Loucy (cell line): ENCODE results near the gene RC3H2.

Source experiments
- H2AFZ ChIP-seq: fragments of 200-600 bp; sonication (generic); 2 replicates; pipeline ENCODE4 v1.6.0; 2016; ENCODE audit warnings: antibody characterized with exemption, mild to moderate bottlenecking, low read length, moderate library complexity
- H3F3A ChIP-seq: fragments of 200-600 bp; 2 replicates; pipeline ENCODE4 v1.6.0; 2016; ENCODE audit warnings: antibody characterized with exemption, low read depth, mild to moderate bottlenecking
- H3K27me3 ChIP-seq: fragments of 200-600 bp; sonication (generic); 2 replicates; pipeline ENCODE4 v1.6.1; 2014; ENCODE audit warnings: low read length, mild to moderate bottlenecking; ENCODE audit not compliant: insufficient read depth, poor library complexity, severe bottlenecking
- H3K36me3 ChIP-seq: fragments of 200-600 bp; sonication (generic); 2 replicates; pipeline ENCODE4 v1.6.1; 2016; ENCODE audit warnings: low read length; ENCODE audit not compliant: insufficient read depth
- H3K4me1 ChIP-seq: fragments of 200-600 bp; sonication (generic); 2 replicates; pipeline ENCODE4 v1.5.1; 2014; ENCODE audit warnings: low read length, mild to moderate bottlenecking; ENCODE audit not compliant: insufficient read depth, poor library complexity, severe bottlenecking
- H3K4me2 ChIP-seq: fragments of 200-600 bp; sonication (generic); 2 replicates; pipeline ENCODE4 v1.6.0; 2014; ENCODE audit warnings: antibody characterized with exemption, low read length, low read depth, mild to moderate bottlenecking; ENCODE audit not compliant: poor library complexity, severe bottlenecking
- H3K4me3 ChIP-seq: fragments of 200-600 bp; sonication (generic); 2 replicates; pipeline ENCODE4 v1.5.1; 2014; ENCODE audit warnings: low read length, mild to moderate bottlenecking, mixed read lengths; ENCODE audit not compliant: poor library complexity, severe bottlenecking
- H3K79me2 ChIP-seq: fragments of 200-600 bp; sonication (generic); 2 replicates; pipeline ENCODE4 v1.6.1; 2014; ENCODE audit warnings: low read length; ENCODE audit not compliant: insufficient read depth
- H3K9ac ChIP-seq: fragments of 200-600 bp; sonication (generic); 2 replicates; pipeline ENCODE4 v1.6.0; 2014; ENCODE audit warnings: mild to moderate bottlenecking, low read depth, low read length, moderate library complexity; ENCODE audit not compliant: poor library complexity, severe bottlenecking
- H3K9me2 ChIP-seq: fragments of 200-600 bp; sonication (generic); replicated peaks from 2 replicates; pipeline ENCODE4 v1.6.1; 2016; ENCODE audit warnings: low read depth, low read length, mixed read lengths
- H3K9me3 ChIP-seq: fragments of 200-600 bp; sonication (generic); 2 replicates; pipeline ENCODE4 v1.6.1; 2014; ENCODE audit warnings: mild to moderate bottlenecking, antibody characterized with exemption, low read length, low read depth; ENCODE audit not compliant: insufficient read depth
- H4K20me1 ChIP-seq: fragments of 200-600 bp; sonication (generic); 2 replicates; pipeline ENCODE4 v1.6.0; 2014; ENCODE audit warnings: antibody characterized with exemption, low read length, mild to moderate bottlenecking; ENCODE audit not compliant: insufficient read depth, poor library complexity, severe bottlenecking
- EZH2phosphoT487 ChIP-seq: fragments of 200-600 bp; IDR thresholded peaks from 2 replicates; pipeline ENCODE4 v1.6.1; 2018; ENCODE audit warnings: antibody characterized with exemption, mild to moderate bottlenecking, moderate library complexity, borderline replicate concordance
- TF ChIP-seq, protein P1 (sequence below): fragments of 200-600 bp; sonication (generic); conservative IDR thresholded peaks from 2 replicates; pipeline ENCODE4 v1.5.1; 2014; ENCODE audit warnings: mild to moderate bottlenecking, antibody characterized with exemption, low read length

The RC3H2 gene, protein sequence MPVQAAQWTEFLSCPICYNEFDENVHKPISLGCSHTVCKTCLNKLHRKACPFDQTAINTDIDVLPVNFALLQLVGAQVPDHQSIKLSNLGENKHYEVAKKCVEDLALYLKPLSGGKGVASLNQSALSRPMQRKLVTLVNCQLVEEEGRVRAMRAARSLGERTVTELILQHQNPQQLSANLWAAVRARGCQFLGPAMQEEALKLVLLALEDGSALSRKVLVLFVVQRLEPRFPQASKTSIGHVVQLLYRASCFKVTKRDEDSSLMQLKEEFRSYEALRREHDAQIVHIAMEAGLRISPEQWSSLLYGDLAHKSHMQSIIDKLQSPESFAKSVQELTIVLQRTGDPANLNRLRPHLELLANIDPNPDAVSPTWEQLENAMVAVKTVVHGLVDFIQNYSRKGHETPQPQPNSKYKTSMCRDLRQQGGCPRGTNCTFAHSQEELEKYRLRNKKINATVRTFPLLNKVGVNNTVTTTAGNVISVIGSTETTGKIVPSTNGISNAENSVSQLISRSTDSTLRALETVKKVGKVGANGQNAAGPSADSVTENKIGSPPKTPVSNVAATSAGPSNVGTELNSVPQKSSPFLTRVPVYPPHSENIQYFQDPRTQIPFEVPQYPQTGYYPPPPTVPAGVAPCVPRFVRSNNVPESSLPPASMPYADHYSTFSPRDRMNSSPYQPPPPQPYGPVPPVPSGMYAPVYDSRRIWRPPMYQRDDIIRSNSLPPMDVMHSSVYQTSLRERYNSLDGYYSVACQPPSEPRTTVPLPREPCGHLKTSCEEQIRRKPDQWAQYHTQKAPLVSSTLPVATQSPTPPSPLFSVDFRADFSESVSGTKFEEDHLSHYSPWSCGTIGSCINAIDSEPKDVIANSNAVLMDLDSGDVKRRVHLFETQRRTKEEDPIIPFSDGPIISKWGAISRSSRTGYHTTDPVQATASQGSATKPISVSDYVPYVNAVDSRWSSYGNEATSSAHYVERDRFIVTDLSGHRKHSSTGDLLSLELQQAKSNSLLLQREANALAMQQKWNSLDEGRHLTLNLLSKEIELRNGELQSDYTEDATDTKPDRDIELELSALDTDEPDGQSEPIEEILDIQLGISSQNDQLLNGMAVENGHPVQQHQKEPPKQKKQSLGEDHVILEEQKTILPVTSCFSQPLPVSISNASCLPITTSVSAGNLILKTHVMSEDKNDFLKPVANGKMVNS

DNA sequence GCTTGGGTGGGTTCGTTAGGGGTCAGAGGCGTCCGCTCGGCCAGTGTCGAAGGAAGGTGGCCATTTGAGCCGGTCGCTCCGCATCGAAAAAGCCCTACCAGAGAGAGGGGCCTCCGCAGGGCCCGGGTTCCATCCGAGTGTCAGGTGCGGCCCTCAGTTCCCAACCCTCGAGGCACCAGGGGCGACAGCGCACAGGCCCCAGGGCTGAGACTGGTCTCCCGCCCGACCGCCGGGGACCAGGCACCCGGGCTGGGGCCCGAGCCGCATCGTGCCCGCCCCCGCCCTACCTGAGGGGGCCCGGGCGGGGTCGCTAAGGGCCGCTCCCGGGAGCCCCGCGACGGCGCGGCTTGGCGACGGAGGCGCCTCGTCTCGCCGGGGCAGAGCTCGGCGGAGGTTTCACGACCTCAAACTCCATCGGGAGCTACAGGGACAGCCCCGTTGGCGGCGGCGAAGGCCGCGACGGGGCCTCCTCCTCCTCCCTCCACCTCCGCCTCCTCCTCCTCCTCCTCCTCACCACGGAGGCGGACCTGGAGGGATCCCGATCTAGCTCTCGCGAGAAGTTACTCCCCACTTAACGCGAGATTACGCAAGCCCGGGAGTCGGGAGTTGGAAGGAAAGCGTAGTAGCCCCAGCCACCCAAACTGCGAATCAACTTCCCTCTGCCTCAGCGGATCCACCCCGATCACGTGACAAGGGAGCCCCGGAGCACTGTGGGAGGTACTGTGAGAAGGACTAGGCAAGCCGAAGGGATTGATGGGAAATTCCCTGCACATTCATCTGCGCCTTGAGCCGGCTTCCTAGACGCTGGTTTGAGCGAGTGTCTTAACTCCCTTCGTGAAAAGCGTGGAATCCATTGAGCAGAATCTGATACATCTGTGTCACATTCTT, at the start of gene RC3H2:
TSS of gene RC3H2 (minus strand) at position 537 of the 888 bp plus-strand sequence. CDS start 7,850 bp downstream, outside the sequence.
- Histone ChIP-seq H2AFZ (peak within 1 kb of the TSS; percentile 90), H3K4me3 (peak within 1 kb of the TSS; percentile 85), H3K27me3 (no peaks in the 10 kb centered on the region), H3K4me2 (peak within 1 kb of the TSS; percentile 83), H3K9ac (peak within 1 kb of the TSS; percentile 93), H4K20me1 (peaks cover 39% of the 10 kb centered on the region), H3K79me2 (peaks cover 53% of the 10 kb centered on the region), H3K36me3 (no peaks in the 10 kb centered on the region), H3K9me3 (no peaks in the 10 kb centered on the region), H3F3A (no peaks in the 10 kb centered on the region), H3K9me2 (no peaks in the 10 kb centered on the region), H3K4me1 (peaks cover 32% of the 10 kb centered on the region)
- TF ChIP-seq, protein P1, sequence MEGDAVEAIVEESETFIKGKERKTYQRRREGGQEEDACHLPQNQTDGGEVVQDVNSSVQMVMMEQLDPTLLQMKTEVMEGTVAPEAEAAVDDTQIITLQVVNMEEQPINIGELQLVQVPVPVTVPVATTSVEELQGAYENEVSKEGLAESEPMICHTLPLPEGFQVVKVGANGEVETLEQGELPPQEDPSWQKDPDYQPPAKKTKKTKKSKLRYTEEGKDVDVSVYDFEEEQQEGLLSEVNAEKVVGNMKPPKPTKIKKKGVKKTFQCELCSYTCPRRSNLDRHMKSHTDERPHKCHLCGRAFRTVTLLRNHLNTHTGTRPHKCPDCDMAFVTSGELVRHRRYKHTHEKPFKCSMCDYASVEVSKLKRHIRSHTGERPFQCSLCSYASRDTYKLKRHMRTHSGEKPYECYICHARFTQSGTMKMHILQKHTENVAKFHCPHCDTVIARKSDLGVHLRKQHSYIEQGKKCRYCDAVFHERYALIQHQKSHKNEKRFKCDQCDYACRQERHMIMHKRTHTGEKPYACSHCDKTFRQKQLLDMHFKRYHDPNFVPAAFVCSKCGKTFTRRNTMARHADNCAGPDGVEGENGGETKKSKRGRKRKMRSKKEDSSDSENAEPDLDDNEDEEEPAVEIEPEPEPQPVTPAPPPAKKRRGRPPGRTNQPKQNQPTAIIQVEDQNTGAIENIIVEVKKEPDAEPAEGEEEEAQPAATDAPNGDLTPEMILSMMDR: no peak
- no peak for TF ChIP-seq EZH2phosphoT487

DNA sequence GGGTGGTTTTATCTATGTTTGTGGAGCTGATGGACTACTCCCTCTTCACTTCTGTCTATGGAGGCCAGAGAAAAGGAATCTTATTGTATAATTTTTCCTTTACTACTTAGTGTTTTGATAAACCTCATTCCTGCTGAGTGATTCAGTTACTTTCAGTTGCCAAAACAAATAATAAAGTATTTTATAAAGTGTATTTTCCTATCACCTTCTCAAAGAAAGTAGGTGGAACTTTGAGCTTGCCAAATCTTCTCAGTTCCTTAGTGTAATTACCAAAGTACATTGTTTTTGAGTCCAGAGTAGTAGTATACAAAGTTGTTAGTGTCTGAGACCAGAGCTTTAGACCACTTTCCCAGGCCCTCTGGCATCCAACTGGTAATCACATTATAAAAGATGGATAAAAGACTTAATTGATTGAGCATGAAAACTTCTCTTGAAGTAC, 49.1 kb upstream of the RC3H2 start:
- H3K27me3 ChIP-seq: no peaks in the 10 kb centered on the region
- H3K4me3 ChIP-seq: no peak overlapping the region
- no peaks in the 10 kb centered on the region for H3K36me3 ChIP-seq
- no peaks in the 10 kb centered on the region for H3K9me3 ChIP-seq
- peaks cover 49% of the 10 kb centered on the region for H3K79me2 ChIP-seq
- no peaks in the 10 kb centered on the region for H3F3A ChIP-seq
- no peaks in the 10 kb centered on the region for H3K4me1 ChIP-seq
- H4K20me1 ChIP-seq: peaks cover 4% of the 10 kb centered on the region
- no peak overlapping the region for H3K4me2 ChIP-seq
- H2AFZ ChIP-seq: no peak overlapping the region
- TF ChIP-seq, protein P1: no peak
- no peak for TF ChIP-seq EZH2phosphoT487
- no peaks in the 10 kb centered on the region for H3K9me2 ChIP-seq
- H3K9ac ChIP-seq: no peak overlapping the region

GRCh38 chr9:122951056-122951455, 45.9 kb upstream of the RC3H2 start:
- TF ChIP-seq, protein P1: no peak
- TF ChIP-seq EZH2phosphoT487: no peak
- no peak overlapping the region for H2AFZ ChIP-seq

More at GRCh38 chr9:122951056-122951455, 45.9 kb upstream of the RC3H2 start:
- no peaks in the 10 kb centered on the region for H3F3A ChIP-seq
- H3K4me2 ChIP-seq: no peak overlapping the region
- H3K9ac ChIP-seq: no peak overlapping the region
- H3K9me2 ChIP-seq: no peaks in the 10 kb centered on the region
- no peaks in the 10 kb centered on the region for H3K27me3 ChIP-seq
- H3K9me3 ChIP-seq: no peaks in the 10 kb centered on the region
- peaks cover 22% of the 10 kb centered on the region for H3K4me1 ChIP-seq
- peaks cover 77% of the 10 kb centered on the region for H3K79me2 ChIP-seq
- H3K36me3 ChIP-seq: no peaks in the 10 kb centered on the region
- no peak overlapping the region for H3K4me3 ChIP-seq
- H4K20me1 ChIP-seq: peaks cover 11% of the 10 kb centered on the region
